Epithelial cell of esophagus (primary cell): ENCODE measurements around the gene MRPL52.
"Not testable (repeated sequence)": the region's sequence is repeated elsewhere in the genome, so short reads cannot be mapped to it uniquely, and the experiment has no call there.

ENCODE experiments used
- DNase-seq: peaks from one replicate; pipeline ENCODE4 v3.0.0; 2010; ENCODE audit warnings: low read depth
- H3K4me3 ChIP-seq: 2 replicates; pipeline ENCODE4 v1.5.1; 2011; ENCODE audit warnings: mild to moderate bottlenecking, low read length, control low read depth
- TF ChIP-seq, protein P1 (sequence below): IDR thresholded peaks from 2 replicates; pipeline ENCODE4 v1.5.1; 2011; ENCODE audit warnings: low read depth, mild to moderate bottlenecking, low read length, control low read depth, inconsistent platforms; ENCODE audit not compliant: insufficient read depth; ENCODE audit errors: missing control alignments

The MRPL52 gene

GRCh38 chr14:22800346-22800745, 29.3 kb upstream of the MRPL52 start:
- DNase-seq, result no peak
- H3K4me3 ChIP-seq, result no peak overlapping the region
- TF ChIP-seq, protein P1, sequence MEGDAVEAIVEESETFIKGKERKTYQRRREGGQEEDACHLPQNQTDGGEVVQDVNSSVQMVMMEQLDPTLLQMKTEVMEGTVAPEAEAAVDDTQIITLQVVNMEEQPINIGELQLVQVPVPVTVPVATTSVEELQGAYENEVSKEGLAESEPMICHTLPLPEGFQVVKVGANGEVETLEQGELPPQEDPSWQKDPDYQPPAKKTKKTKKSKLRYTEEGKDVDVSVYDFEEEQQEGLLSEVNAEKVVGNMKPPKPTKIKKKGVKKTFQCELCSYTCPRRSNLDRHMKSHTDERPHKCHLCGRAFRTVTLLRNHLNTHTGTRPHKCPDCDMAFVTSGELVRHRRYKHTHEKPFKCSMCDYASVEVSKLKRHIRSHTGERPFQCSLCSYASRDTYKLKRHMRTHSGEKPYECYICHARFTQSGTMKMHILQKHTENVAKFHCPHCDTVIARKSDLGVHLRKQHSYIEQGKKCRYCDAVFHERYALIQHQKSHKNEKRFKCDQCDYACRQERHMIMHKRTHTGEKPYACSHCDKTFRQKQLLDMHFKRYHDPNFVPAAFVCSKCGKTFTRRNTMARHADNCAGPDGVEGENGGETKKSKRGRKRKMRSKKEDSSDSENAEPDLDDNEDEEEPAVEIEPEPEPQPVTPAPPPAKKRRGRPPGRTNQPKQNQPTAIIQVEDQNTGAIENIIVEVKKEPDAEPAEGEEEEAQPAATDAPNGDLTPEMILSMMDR, result no peak

DNA sequence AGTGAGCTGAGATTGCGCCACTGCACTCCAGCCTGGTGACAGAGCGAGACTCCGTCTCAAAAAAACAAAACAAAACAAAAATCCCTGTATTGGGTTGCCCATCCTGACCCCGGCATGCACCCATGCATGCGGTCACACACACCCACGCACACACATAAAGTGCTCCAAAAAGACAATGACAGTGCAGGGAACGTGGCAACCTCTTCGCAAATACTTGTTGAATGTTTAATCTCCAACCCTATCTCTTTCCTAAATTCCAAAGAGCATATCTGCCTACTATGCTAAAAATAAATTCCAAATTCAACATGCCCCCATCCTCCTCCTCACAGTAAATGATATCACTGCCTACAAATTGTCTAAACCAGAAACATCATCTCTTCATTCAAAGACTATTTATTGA, 28.0 kb upstream of the MRPL52 start:
- DNase-seq, result no peak
- H3K4me3 ChIP-seq, result no peak overlapping the region
- TF ChIP-seq, protein P1, result no peak

- TF ChIP-seq, protein P1, result no peak
- no peak for DNase-seq
- no peak overlapping the region for H3K4me3 ChIP-seq
Observed at GRCh38 chr14:22802860-22803686, 26.6 kb upstream of the MRPL52 start.

- TF ChIP-seq, protein P1, result no peak
- DNase-seq, result no peak
- no peak overlapping the region for H3K4me3 ChIP-seq
Observed at GRCh38 chr14:22803687-22803974, 26.1 kb upstream of the MRPL52 start.

- H3K4me3 ChIP-seq, DNase-seq: not testable (repeated sequence)
Observed at GRCh38 chr14:22805235-22805634, 24.5 kb upstream of the MRPL52 start.

- TF ChIP-seq, protein P1, result no peak
- DNase-seq, result no peak
- no peak overlapping the region for H3K4me3 ChIP-seq
Observed at GRCh38 chr14:22807432-22808087, 22.1 kb upstream of the MRPL52 start.

- TF ChIP-seq, protein P1, result no peak
- H3K4me3 ChIP-seq, result no peak overlapping the region
- no peak for DNase-seq
Observed at GRCh38 chr14:22808388-22809209, 21.1 kb upstream of the MRPL52 start.
